Measurements from ENCODE around the gene NIT1.

- TF ChIP-seq CTCF (IDR thresholded peaks at IDR 0.05; ENCODE audit: low read length) (no peak), EZH2 (optimal IDR thresholded peaks at IDR 0.05; ENCODE audit: low read depth, low read length) (no peak), EZH2phosphoT487 (IDR thresholded peaks at IDR 0.05; ENCODE audit: low read length) (no peak)
Measured at GRCh38 chr1:161100556-161100955, 17.3 kb upstream of the NIT1 start.

Measured in MM.1S (cell line).